ENCODE measurements around the gene MAPRE3.

- TF ChIP-seq, protein P1, sequence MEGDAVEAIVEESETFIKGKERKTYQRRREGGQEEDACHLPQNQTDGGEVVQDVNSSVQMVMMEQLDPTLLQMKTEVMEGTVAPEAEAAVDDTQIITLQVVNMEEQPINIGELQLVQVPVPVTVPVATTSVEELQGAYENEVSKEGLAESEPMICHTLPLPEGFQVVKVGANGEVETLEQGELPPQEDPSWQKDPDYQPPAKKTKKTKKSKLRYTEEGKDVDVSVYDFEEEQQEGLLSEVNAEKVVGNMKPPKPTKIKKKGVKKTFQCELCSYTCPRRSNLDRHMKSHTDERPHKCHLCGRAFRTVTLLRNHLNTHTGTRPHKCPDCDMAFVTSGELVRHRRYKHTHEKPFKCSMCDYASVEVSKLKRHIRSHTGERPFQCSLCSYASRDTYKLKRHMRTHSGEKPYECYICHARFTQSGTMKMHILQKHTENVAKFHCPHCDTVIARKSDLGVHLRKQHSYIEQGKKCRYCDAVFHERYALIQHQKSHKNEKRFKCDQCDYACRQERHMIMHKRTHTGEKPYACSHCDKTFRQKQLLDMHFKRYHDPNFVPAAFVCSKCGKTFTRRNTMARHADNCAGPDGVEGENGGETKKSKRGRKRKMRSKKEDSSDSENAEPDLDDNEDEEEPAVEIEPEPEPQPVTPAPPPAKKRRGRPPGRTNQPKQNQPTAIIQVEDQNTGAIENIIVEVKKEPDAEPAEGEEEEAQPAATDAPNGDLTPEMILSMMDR (IDR thresholded peaks at IDR 0.05), result no peak
- TF ChIP-seq POLR2A (IDR thresholded peaks at IDR 0.05), result no peak
These were observed 21.3 kb downstream of the MAPRE3 start for GRCh38 chr2:26991717-26992116.

Measured in body of pancreas (tissue), 4 donors.